GM10248 (cell line): ENCODE results near the gene RNF2.

Experiments
- CTCF ChIA-PET: fragments of 300-600 bp; sonication (Branson Sonifier 250); formaldehyde crosslinking; extraction: SDS; loops from one replicate; lab custom pipeline; 2021; ENCODE audit warnings: antibody characterized with exemption; lab: Yijun Ruan, JAX
- POLR2A ChIA-PET: fragments of 350-650 bp; sonication (Branson Sonifier 250); formaldehyde crosslinking; extraction: SDS; loops from one replicate; lab custom pipeline; 2020; ENCODE audit warnings: antibody characterized with exemption; lab: Yijun Ruan, JAX
- DNase-seq: peaks from one replicate; pipeline ENCODE4 v3.0.0; 2012; ENCODE audit errors: extremely low spot score
- TF ChIP-seq, protein P1 (sequence below): IDR thresholded peaks from 2 replicates; pipeline ENCODE4 v1.5.1; 2012; ENCODE audit warnings: mild to moderate bottlenecking, low read depth; ENCODE audit errors: extremely low read depth, missing control alignments, control extremely low read depth

The RNF2 gene

DNA sequence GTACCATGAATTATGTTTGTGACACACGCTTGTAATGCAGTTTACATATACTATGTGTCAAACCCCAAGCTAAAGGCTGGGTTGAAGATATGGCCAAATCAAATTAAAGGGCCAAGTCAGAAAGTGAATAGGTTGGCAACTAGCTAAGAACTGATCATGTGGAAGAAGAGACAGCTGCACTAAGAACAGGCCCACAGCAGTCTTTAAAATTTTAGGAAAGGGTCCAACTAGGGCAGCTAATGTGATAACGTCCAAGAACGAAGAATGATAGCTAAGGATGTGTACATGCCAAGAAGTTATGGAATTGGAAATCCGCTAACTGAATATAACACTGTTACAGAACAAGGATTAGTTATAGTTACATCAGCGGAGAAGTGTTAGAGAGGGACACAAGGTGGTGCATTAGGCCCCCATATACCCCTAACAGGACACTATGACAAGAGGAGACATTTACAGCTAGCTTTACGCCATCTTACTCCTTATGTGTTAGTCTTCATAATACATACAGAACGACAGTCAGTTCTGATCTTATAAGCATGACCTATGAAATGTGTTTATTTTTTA lies 6.5 kb upstream of the RNF2 start:
- DNase-seq = no peak
- CTCF ChIA-PET = interaction anchor here (1.3 kb wide), 1 partner anchor 233 kb away, joined by 4 read pairs; no protein-coding TSS in a partner anchor
- POLR2A ChIA-PET = no interaction called here
- TF ChIP-seq, protein P1, sequence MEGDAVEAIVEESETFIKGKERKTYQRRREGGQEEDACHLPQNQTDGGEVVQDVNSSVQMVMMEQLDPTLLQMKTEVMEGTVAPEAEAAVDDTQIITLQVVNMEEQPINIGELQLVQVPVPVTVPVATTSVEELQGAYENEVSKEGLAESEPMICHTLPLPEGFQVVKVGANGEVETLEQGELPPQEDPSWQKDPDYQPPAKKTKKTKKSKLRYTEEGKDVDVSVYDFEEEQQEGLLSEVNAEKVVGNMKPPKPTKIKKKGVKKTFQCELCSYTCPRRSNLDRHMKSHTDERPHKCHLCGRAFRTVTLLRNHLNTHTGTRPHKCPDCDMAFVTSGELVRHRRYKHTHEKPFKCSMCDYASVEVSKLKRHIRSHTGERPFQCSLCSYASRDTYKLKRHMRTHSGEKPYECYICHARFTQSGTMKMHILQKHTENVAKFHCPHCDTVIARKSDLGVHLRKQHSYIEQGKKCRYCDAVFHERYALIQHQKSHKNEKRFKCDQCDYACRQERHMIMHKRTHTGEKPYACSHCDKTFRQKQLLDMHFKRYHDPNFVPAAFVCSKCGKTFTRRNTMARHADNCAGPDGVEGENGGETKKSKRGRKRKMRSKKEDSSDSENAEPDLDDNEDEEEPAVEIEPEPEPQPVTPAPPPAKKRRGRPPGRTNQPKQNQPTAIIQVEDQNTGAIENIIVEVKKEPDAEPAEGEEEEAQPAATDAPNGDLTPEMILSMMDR = no peak

DNA sequence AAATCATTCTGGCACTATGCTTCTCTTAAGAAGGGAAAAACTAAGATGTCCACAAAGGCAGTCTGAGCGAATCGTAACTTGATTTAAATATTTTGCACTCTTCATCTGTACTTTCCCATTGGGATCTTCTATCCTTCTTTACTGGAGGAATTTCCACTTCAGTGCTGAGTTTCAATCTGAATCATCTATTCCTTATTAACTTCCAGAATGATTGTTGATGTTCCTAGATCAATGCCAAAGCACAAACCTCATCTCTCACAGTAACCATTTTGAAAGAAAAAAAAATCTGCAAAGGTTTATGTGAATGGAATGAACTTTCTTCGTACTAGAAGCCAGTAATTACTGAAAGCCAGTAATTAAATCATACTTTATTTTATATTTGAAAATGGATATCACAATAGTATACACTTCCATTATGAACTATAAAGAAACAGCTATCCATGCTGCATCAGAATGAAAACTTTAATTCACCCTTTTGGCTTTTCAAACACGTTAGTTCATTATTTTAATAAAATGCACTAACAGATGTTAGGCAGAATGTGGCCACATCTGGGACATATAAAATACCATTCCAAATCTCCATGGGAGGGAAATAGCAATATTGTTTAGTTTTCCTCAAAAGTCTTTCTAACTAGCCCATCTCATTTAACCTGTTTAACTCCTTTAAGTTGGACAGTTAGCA lies 5.5 kb upstream of the RNF2 start:
- CTCF ChIA-PET = interaction anchor here (1.0 to 1.8 kb wide), 3 partner anchors 57 to 234 kb away, joined by 4 read pairs; no protein-coding TSS in a partner anchor

DNA sequence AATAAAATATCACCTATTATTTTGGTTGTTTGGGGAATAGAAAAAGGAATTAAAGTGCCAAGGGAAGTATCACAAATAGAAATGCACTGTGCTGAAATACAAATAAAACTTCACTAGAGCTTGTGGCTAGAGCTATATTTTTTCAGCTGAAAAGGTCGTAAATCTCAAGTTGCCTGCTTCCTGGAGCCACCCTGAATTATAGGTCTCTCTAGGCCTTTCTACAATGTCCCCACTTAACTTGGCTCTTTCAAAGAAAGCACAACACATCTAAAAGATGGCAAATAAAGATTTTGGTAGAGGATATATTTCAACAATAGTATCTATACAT lies 5.0 kb upstream of the RNF2 start:
- TF ChIP-seq, protein P1 = no peak
- ChIA-PET POLR2A (no interaction called here), CTCF (interaction anchor here (1.0 to 1.8 kb wide), 3 partner anchors 16 to 130 kb away, joined by 4 read pairs; no protein-coding TSS in a partner anchor)
- no peak for DNase-seq

More for the DNA sequence above, 5.5 kb upstream of the RNF2 start:
- TF ChIP-seq, protein P1 = no peak
- POLR2A ChIA-PET = no interaction called here
- no peak for DNase-seq

DNA sequence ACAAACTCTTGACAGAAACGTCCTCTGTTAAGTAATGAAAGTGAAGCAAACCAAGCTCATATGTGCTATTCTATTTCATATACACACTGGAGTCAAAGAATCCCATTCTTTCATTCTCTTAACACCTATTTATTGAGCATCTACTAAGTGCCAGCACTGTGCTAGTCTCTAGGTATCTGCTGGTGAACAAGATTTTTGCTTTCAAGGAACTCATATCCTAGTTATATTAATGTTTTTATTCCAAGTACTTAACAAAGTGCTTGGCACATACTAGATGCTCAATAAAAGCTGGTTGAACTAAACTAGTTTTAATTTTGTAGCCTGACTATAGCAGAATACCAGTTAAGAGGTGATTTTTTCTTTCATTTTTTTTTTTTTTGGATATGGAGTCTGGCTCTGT lies 3.6 kb upstream of the RNF2 start:
- ChIA-PET CTCF (interaction anchor here (0.8 to 1.8 kb wide), 3 partner anchors 56 to 237 kb away, joined by 3 to 5 read pairs (median 4); no protein-coding TSS in a partner anchor), POLR2A (no interaction called here)
- no peak for DNase-seq
- TF ChIP-seq, protein P1 = no peak

DNA sequence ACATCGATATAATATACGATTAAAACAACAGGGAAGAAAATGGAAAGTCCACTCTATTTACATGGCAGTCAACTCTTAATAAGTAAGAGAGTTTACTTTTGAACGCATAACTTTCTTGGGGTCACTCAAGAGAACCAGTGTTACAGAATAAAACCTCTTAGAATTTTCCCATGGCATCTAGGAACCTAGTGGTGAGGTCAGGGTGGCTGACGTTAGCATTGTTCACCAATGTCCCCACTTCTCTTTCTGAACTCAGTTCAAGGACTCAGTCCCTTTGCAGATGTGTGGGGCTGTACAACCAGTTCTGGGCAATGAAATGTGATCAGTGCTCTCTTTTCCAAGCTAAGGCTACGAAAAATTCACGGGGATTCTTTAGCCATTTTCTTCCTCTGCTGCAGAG lies 2.6 kb upstream of the RNF2 start:
- TF ChIP-seq, protein P1 = no peak
- ChIA-PET POLR2A (no interaction called here), CTCF (interaction anchor here (1.6 to 4.0 kb wide), 2 partner anchors 22 to 127 kb away, joined by 4 to 17 read pairs; no protein-coding TSS in a partner anchor)

DNA sequence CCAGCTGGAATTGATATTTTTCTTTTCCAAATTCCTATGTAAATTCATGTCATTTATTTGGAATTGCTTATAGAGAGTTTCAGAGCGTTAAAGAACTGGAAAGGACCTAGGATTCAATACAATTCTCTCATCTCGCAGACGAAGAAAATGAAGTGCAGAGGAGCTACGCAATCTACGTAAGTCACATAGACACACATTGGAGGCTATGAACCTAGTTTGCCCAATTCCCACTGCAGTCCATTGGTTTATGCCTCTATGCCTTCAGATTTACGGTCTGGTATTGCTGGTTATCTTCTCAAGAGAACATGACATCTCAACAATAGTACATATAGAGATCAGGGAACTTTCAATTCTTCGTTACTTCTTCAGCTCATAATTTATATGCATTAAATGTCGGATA lies 971 bp upstream of the RNF2 start:
- no peak for DNase-seq
- TF ChIP-seq, protein P1 = no peak
- ChIA-PET POLR2A (no interaction called here), CTCF (interaction anchor here (1.0 to 4.0 kb wide), 9 partner anchors 9 to 236 kb away, joined by 3 to 17 read pairs (median 4); no protein-coding TSS in a partner anchor)

More for the DNA sequence above, 2.6 kb upstream of the RNF2 start:
- no peak for DNase-seq
